ENCODE results near the gene BAK1.

DNA sequence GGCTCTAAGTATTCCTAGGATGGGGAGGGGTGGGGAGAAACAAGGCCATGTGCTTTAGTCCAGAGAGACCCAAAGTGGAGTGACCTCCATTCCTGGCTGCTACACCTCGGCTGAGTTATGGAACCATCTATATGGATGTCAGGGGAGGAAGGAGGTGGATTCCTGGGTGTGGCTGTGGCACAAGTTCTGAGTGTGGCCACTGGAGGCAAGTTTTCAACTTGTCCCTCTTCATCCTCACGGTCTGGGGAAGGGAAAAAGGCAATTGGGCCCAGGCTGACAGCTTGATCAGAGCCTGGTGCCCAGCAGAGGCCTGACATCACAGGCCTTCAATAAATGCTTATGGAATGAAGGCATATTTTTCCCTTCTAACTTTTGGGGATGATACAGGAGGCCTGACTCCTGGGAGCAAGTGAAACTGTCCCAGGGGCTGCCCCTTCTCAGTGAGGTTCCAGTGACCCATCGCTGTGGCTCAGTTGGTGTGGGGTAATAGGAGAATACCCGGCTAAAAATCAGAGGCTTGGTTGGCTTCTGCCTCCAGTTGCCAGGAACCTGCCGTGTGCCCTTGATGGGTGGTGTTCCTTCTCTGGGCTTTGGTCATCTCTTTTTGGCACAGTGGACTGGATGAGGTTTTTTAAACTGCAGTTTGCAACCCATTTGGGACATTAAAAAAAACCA lies 39.2 kb upstream of the BAK1 start:
- TF ChIP-seq, protein P1, sequence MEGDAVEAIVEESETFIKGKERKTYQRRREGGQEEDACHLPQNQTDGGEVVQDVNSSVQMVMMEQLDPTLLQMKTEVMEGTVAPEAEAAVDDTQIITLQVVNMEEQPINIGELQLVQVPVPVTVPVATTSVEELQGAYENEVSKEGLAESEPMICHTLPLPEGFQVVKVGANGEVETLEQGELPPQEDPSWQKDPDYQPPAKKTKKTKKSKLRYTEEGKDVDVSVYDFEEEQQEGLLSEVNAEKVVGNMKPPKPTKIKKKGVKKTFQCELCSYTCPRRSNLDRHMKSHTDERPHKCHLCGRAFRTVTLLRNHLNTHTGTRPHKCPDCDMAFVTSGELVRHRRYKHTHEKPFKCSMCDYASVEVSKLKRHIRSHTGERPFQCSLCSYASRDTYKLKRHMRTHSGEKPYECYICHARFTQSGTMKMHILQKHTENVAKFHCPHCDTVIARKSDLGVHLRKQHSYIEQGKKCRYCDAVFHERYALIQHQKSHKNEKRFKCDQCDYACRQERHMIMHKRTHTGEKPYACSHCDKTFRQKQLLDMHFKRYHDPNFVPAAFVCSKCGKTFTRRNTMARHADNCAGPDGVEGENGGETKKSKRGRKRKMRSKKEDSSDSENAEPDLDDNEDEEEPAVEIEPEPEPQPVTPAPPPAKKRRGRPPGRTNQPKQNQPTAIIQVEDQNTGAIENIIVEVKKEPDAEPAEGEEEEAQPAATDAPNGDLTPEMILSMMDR (IDR thresholded peaks at IDR 0.05; ENCODE audit: low read depth, low read length, poor library complexity, severe bottlenecking): no peak
- no peak for TF ChIP-seq EZH2phosphoT487 (IDR thresholded peaks at IDR 0.05; ENCODE audit: borderline replicate concordance, low read length)
